Measurements from ENCODE around the gene BCR.

BCR gene

GRCh38 chr22:23259916-23260644 is 79.8 kb downstream of the BCR start:
- no peak for DNase-seq
- TF ChIP-seq CTCF (IDR thresholded peaks at IDR 0.05) = no peak
- Mint-ChIP-seq H3K36me3 (ENCODE audit: low read depth) (peaks cover 17% of the 10 kb centered on the region), H3K9me3 (no peaks in the 10 kb centered on the region), H3K27ac (peak overlapping the region; percentile 61), H3K4me1 (peaks cover 50% of the 10 kb centered on the region), H3K27me3 (ENCODE audit: low read depth, poor library complexity) (no peaks in the 10 kb centered on the region), H3K4me3 (no peak overlapping the region)

GRCh38 chr22:23260645-23261581 is 80.6 kb downstream of the BCR start:
- no peak for DNase-seq
- Mint-ChIP-seq H3K27ac (no peak overlapping the region), H3K4me3 (no peak overlapping the region), H3K9me3 (no peaks in the 10 kb centered on the region), H3K4me1 (peaks cover 50% of the 10 kb centered on the region), H3K36me3 (ENCODE audit: low read depth) (peaks cover 19% of the 10 kb centered on the region), H3K27me3 (ENCODE audit: low read depth, poor library complexity) (no peaks in the 10 kb centered on the region)
- TF ChIP-seq CTCF (IDR thresholded peaks at IDR 0.05) = no peak

GRCh38 chr22:23261900-23262450 is 81.7 kb downstream of the BCR start:
- H3K4me3 Mint-ChIP-seq = no peak overlapping the region
- DNase-seq = no peak
- TF ChIP-seq CTCF (IDR thresholded peaks at IDR 0.05) = no peak
- peaks cover 50% of the 10 kb centered on the region for H3K4me1 Mint-ChIP-seq
- H3K27me3 Mint-ChIP-seq (ENCODE audit: low read depth, poor library complexity) = no peaks in the 10 kb centered on the region
- H3K36me3 Mint-ChIP-seq (ENCODE audit: low read depth) = peaks cover 24% of the 10 kb centered on the region
- H3K27ac Mint-ChIP-seq = no peak overlapping the region
- no peaks in the 10 kb centered on the region for H3K9me3 Mint-ChIP-seq

GRCh38 chr22:23262518-23263332 is 82.4 kb downstream of the BCR start:
- DNase-seq = peak; percentile 52
- Mint-ChIP-seq H3K36me3 (ENCODE audit: low read depth) (peaks cover 26% of the 10 kb centered on the region), H3K4me3 (no peak overlapping the region), H3K4me1 (peaks cover 52% of the 10 kb centered on the region), H3K9me3 (no peaks in the 10 kb centered on the region), H3K27me3 (ENCODE audit: low read depth, poor library complexity) (no peaks in the 10 kb centered on the region), H3K27ac (no peak overlapping the region)
- TF ChIP-seq CTCF (IDR thresholded peaks at IDR 0.05) = no peak

GRCh38 chr22:23263651-23264555 is 83.6 kb downstream of the BCR start:
- Mint-ChIP-seq H3K4me1 (peaks cover 60% of the 10 kb centered on the region), H3K27me3 (ENCODE audit: low read depth, poor library complexity) (no peaks in the 10 kb centered on the region), H3K9me3 (no peaks in the 10 kb centered on the region), H3K4me3 (no peak overlapping the region), H3K36me3 (ENCODE audit: low read depth) (peaks cover 31% of the 10 kb centered on the region), H3K27ac (no peak overlapping the region)
- DNase-seq = no peak
- TF ChIP-seq CTCF (IDR thresholded peaks at IDR 0.05) = no peak
